ENCODE measurements around the gene XKR7.

DNA sequence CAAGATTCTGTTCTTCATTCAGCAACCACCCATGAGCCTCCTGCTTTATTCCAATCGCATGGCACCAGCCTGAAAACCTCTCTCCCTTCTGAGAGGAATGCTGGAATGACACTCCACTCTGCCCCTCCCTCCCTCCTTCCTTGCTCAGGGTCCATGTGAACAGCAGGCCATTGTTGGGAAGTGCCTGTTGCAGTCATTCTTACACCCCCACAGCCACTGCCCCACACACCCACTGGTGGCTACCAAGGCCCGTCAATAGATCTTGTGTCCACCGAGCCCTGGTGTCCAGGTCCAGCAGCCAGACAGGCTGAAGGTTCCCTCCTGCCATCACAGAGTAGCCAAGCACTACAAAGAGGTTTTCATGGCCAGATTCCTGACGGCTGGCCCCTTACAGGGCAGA lies 22.6 kb upstream of the XKR7 start:
- TF ChIP-seq, protein P1, sequence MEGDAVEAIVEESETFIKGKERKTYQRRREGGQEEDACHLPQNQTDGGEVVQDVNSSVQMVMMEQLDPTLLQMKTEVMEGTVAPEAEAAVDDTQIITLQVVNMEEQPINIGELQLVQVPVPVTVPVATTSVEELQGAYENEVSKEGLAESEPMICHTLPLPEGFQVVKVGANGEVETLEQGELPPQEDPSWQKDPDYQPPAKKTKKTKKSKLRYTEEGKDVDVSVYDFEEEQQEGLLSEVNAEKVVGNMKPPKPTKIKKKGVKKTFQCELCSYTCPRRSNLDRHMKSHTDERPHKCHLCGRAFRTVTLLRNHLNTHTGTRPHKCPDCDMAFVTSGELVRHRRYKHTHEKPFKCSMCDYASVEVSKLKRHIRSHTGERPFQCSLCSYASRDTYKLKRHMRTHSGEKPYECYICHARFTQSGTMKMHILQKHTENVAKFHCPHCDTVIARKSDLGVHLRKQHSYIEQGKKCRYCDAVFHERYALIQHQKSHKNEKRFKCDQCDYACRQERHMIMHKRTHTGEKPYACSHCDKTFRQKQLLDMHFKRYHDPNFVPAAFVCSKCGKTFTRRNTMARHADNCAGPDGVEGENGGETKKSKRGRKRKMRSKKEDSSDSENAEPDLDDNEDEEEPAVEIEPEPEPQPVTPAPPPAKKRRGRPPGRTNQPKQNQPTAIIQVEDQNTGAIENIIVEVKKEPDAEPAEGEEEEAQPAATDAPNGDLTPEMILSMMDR (IDR thresholded peaks at IDR 0.05) = no peak
- no peak for TF ChIP-seq POLR2A (IDR thresholded peaks at IDR 0.05)

All from right lobe of liver (tissue), 4 donors.